Endothelial cell of umbilical vein (primary cell): ENCODE data around the gene PDE1A. TPM values are rescaled to one million over a fixed set of nuclear protein-coding genes. Genes with fewer than 3 reads are reported as not detected.

Experiments
- BruUV-seq: library from RNA; stranded (reverse); fragments of 400-500 nt; replicated peaks from 2 replicates; lab custom pipeline; 2021; lab: Mats Ljungman, UMichigan
- CTCF ChIA-PET: fragments of 300-600, 350-600 bp; sonication (Branson Sonifier 250); formaldehyde crosslinking; loops from one replicate; lab custom pipeline; 2021; ENCODE audit warnings: antibody characterized with exemption, inconsistent platforms; lab: Charles Lee
- POLR2A ChIA-PET: fragments of 300-600, 350-600 bp; sonication (Branson Sonifier 250); formaldehyde crosslinking; loops from one replicate; lab custom pipeline; 2021; ENCODE audit warnings: antibody characterized with exemption, inconsistent platforms; lab: Charles Lee
- DNase-seq: peaks from one replicate; pipeline ENCODE4 v3.0.0-alpha.2; 2011; ENCODE audit warnings: low read depth, low spot score
- FAIRE-seq: peaks from 2 replicates; lab custom pipeline; 2011; peaks lifted over from hg19 to GRCh38; lab: Jason Lieb, UNC
- H2AFZ ChIP-seq: 2 replicates; pipeline ENCODE4 v1.6.0; 2012; ENCODE audit warnings: low read depth, low read length, control low read depth, inconsistent platforms
- H3K27ac ChIP-seq: 2 replicates; pipeline ENCODE4 v1.5.1; 2011; ENCODE audit warnings: low read depth, mild to moderate bottlenecking, control low read depth, low read length, moderate library complexity; ENCODE audit not compliant: insufficient read depth
- H3K27me3 ChIP-seq, 2 experiments: 2 replicates each; pipeline versions ENCODE4 v1.6.0 to v1.6.1; 2011; ENCODE audit warnings: low read length in 2 of 2, mixed read lengths in 1 of 2; ENCODE audit not compliant: control insufficient read depth in 2 of 2, insufficient read depth in 2 of 2
- H3K36me3 ChIP-seq, 2 experiments: 2 replicates in 1 of 2; 3 replicates in 1 of 2; pipeline ENCODE4 v1.5.1; 2011; ENCODE audit warnings: low read length in 2 of 2, mild to moderate bottlenecking in 1 of 2, moderate library complexity in 1 of 2; ENCODE audit not compliant: control insufficient read depth in 2 of 2, insufficient read depth in 2 of 2; ENCODE audit errors: extremely low read depth in 1 of 2
- H3K4me1 ChIP-seq: 3 replicates; pipeline ENCODE4 v1.5.1; 2011; ENCODE audit warnings: mild to moderate bottlenecking, low read length; ENCODE audit not compliant: control insufficient read depth, insufficient read depth; ENCODE audit errors: extremely low read depth
- H3K4me2 ChIP-seq: 2 replicates; pipeline ENCODE4 v1.6.1; 2011; ENCODE audit warnings: low read length, control low read depth, mixed read lengths; ENCODE audit not compliant: insufficient read depth
- H3K4me3 ChIP-seq, 3 experiments: fragments of 200-600 bp in 1 of 3; sonication (generic), shearing (Covaris generic) in 1 of 3; replicated peaks in 1 of 3; 2 replicates each; pipeline ENCODE4 v1.5.1; 2011 to 2016; ENCODE audit warnings: control low read depth in 3 of 3, low read length in 3 of 3, mild to moderate bottlenecking in 2 of 3, inconsistent platforms in 1 of 3, low read depth in 1 of 3, moderate library complexity in 1 of 3; ENCODE audit not compliant: insufficient read depth in 1 of 3
- H3K79me2 ChIP-seq: 2 replicates; pipeline ENCODE4 v1.6.0; 2012; ENCODE audit warnings: low read length, inconsistent platforms; ENCODE audit not compliant: control insufficient read depth, insufficient read depth
- H3K9ac ChIP-seq: replicated peaks from 2 replicates; pipeline ENCODE3; 2011; ENCODE audit warnings: low read length, control low read depth; ENCODE audit not compliant: insufficient read depth; ENCODE audit errors: extremely low read depth
- H3K9me1 ChIP-seq: replicated peaks from 3 replicates; pipeline ENCODE4 v1.6.0; 2011; ENCODE audit warnings: mild to moderate bottlenecking, low read length; ENCODE audit not compliant: control insufficient read depth, insufficient read depth; ENCODE audit errors: extremely low read depth
- H3K9me3 ChIP-seq: replicated peaks from 2 replicates; pipeline ENCODE4 v1.5.1; 2012; ENCODE audit warnings: low read length, inconsistent platforms; ENCODE audit not compliant: control insufficient read depth, insufficient read depth
- H4K20me1 ChIP-seq: replicated peaks from 2 replicates; pipeline ENCODE3; 2011; ENCODE audit warnings: mild to moderate bottlenecking, low read length; ENCODE audit not compliant: control insufficient read depth, insufficient read depth; ENCODE audit errors: extremely low read depth
- FOS ChIP-seq: IDR thresholded peaks from 2 replicates; pipeline ENCODE4 v1.6.1; 2011; ENCODE audit warnings: mild to moderate bottlenecking, low read length, moderate library complexity, borderline replicate concordance; ENCODE audit not compliant: insufficient read depth
- MAX ChIP-seq: IDR thresholded peaks from 2 replicates; pipeline ENCODE4 v1.6.1; 2011; ENCODE audit not compliant: insufficient read depth, insufficient read length
- MYC ChIP-seq: IDR thresholded peaks from one replicate; pipeline ENCODE4 v1.6.1; 2011; ENCODE audit warnings: mild to moderate bottlenecking, low read depth, low read length
- POLR2A ChIP-seq: IDR thresholded peaks from 2 replicates; pipeline ENCODE4 v1.6.1; 2012; ENCODE audit warnings: low read depth, mild to moderate bottlenecking, control low read depth, low read length
- POLR2AphosphoS5 ChIP-seq: IDR thresholded peaks from 2 replicates; pipeline ENCODE4 v1.6.1; 2012; ENCODE audit warnings: low read depth, mild to moderate bottlenecking, control low read depth, low read length, moderate library complexity; ENCODE audit not compliant: insufficient read depth
- dilution Hi-C: fragments of 300-500 bp; cut with MboI; formaldehyde crosslinking; loops from one replicate; pipeline ENCODE4 v1.15.0; 2019; ENCODE audit warnings: low sequenced_read_pairs; ENCODE audit not compliant: extremely low pct_ligation_motif_present
- intact Hi-C: fragments of 100-400 bp; cut with micrococcal nuclease; formaldehyde crosslinking; loops from one replicate; pipeline ENCODE4 v1.10.0; 2022
- polyA plus RNA-seq, 4 experiments: library from polyadenylated mRNA; depleted of rRNA in 3 of 4; stranded (reverse) in 3 of 4; unstranded in 1 of 4; fragments of >200 nt; gene quantifications; 2 replicates each; pipeline versions ENCODE4 v1.2.1 to v1.2.3, GENCODE V29; 2011 to 2012; ENCODE audit warnings: missing spikeins in 1 of 4
- small RNA-seq: library from RNA; depleted of rRNA; stranded (forward); fragments of <200 nt; gene quantifications from one replicate; pipeline ENCODE3, GENCODE V24; 2012; ENCODE audit warnings: low replicate concordance, low read depth; ENCODE audit not compliant: insufficient read depth, insufficient read length
- total RNA-seq: library from RNA; stranded (reverse); gene quantifications from 2 replicates; pipeline ENCODE4 v1.2.3, GENCODE V29; 2021

PDE1A gene
- total and polyA plus RNA-seq, 2 donors (not counting 3 experiments of a cell fraction or from before 2014, with no cell fraction given) = 0.43 to 0.49 TPM

DNA sequence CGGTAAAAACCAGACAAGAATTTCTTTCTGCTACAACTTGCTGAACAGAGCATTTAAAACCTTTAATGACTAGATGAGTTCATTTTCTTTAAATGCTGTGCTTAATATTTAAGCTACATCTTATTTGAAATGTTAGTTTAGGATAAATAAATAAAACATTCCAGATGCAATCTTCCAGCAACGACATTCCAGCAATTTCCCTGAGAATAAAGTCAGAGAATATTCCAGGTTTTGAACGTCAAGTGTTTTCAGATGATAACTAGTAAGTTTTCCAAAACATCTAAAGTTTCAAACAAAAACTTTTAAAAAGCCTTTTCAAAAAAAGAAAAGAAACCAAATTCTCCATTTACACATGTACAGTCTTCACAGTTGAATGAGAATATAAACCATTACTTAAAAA, 336.4 kb downstream of the PDE1A start:
- no peaks in the 10 kb centered on the region for H3K27me3 ChIP-seq
- H3K79me2 ChIP-seq = no peaks in the 10 kb centered on the region
- dilution Hi-C loops = no loop called here
- BruUV-seq = no TSS peak
- no peak for DNase-seq
- no peak overlapping the region for H3K4me3 ChIP-seq
- H4K20me1 ChIP-seq = no peaks in the 10 kb centered on the region
- no peaks in the 10 kb centered on the region for H3K9me1 ChIP-seq
- H3K4me2 ChIP-seq = no peak overlapping the region
- H3K4me1 ChIP-seq = no peaks in the 10 kb centered on the region
- H3K36me3 ChIP-seq = no peaks in the 10 kb centered on the region
- no peak overlapping the region for H2AFZ ChIP-seq
- ChIA-PET POLR2A (no interaction called here), CTCF (interaction anchor here (0.8 to 6.4 kb wide), 3 partner anchors 10 to 27 kb away, joined by 3 to 33 read pairs (median 3); no protein-coding TSS in a partner anchor)
- TF ChIP-seq POLR2AphosphoS5 = no peak
- TF ChIP-seq FOS = no peak
- no peak for TF ChIP-seq MYC
- TF ChIP-seq POLR2A = no peak
- TF ChIP-seq MAX = no peak
- no peaks in the 10 kb centered on the region for H3K9me3 ChIP-seq
- intact Hi-C loops = no loop called here
- H3K27ac ChIP-seq = no peak overlapping the region
- no peak overlapping the region for H3K9ac ChIP-seq
- no peak for FAIRE-seq

Small RNA genes lying within 50 kb of the gene (small RNA-seq; reads per million reads assigned to genes)
- not detected for gene RN7SL267P
